OCI-LY1 (cell line): Measurements from ENCODE around the gene IFNLR1.

Experiments
- H2AFZ ChIP-seq: fragments of 200-600 bp; sonication (generic), shearing (Covaris generic); 2 replicates; pipeline ENCODE4 v1.6.0; 2014; ENCODE audit warnings: antibody characterized with exemption, mild to moderate bottlenecking, low read length
- H3F3A ChIP-seq: fragments of 200-600 bp; sonication (generic), shearing (Covaris generic); 2 replicates; pipeline ENCODE4 v1.6.0; 2014; ENCODE audit warnings: mild to moderate bottlenecking, antibody characterized with exemption, low read length, moderate library complexity; ENCODE audit not compliant: insufficient read depth
- H3K27ac ChIP-seq: fragments of 200-600 bp; sonication (generic); 2 replicates; pipeline ENCODE4 v1.5.1; 2014; ENCODE audit warnings: low read length, mixed run types, mild to moderate bottlenecking, low read depth; ENCODE audit not compliant: poor library complexity, severe bottlenecking
- H3K27me3 ChIP-seq: fragments of 200-600 bp; sonication (generic); 2 replicates; pipeline ENCODE4 v1.6.0; 2014; ENCODE audit warnings: antibody characterized with exemption, mild to moderate bottlenecking, low read length, moderate library complexity; ENCODE audit not compliant: insufficient read depth
- H3K36me3 ChIP-seq: fragments of 200-600 bp; sonication (generic); 2 replicates; pipeline ENCODE4 v1.6.1; 2014; ENCODE audit warnings: mild to moderate bottlenecking, antibody characterized with exemption, low read length, moderate library complexity, mixed read lengths; ENCODE audit not compliant: insufficient read depth
- H3K4me1 ChIP-seq: fragments of 200-600 bp; sonication (generic); 2 replicates; pipeline ENCODE4 v1.5.1; 2014; ENCODE audit warnings: mild to moderate bottlenecking, low read length, moderate library complexity; ENCODE audit not compliant: insufficient read depth, severe bottlenecking
- H3K4me2 ChIP-seq: fragments of 200-600 bp; sonication (generic), shearing (Covaris generic); 2 replicates; pipeline ENCODE4 v1.6.1; 2014; ENCODE audit warnings: low read length
- H3K4me3 ChIP-seq: fragments of 200-600 bp; sonication (generic); 2 replicates; pipeline ENCODE4 v1.5.1; 2014; ENCODE audit warnings: low read length, low read depth, mild to moderate bottlenecking, mixed read lengths; ENCODE audit not compliant: poor library complexity, severe bottlenecking
- H3K79me2 ChIP-seq: fragments of 200-600 bp; shearing (Covaris generic); 2 replicates; pipeline ENCODE4 v1.6.1; 2016; ENCODE audit warnings: mixed run types, low read length, mixed read lengths; ENCODE audit not compliant: insufficient read depth
- H3K9ac ChIP-seq: fragments of 200-600 bp; sonication (generic), shearing (Covaris generic); 2 replicates; pipeline ENCODE4 v1.6.1; 2014; ENCODE audit warnings: mild to moderate bottlenecking, low read length, mixed read lengths
- H3K9me2 ChIP-seq: fragments of 200-600 bp; sonication (generic), shearing (Covaris generic); 2 replicates; pipeline ENCODE4 v1.6.1; 2014; ENCODE audit warnings: low read depth, mild to moderate bottlenecking, low read length, mixed read lengths
- H3K9me3 ChIP-seq: fragments of 200-600 bp; shearing (Covaris generic); 2 replicates; pipeline ENCODE4 v1.6.1; 2014; ENCODE audit warnings: low read length, mixed read lengths
- H4K20me1 ChIP-seq: fragments of 200-600 bp; sonication (generic), shearing (Covaris generic); 2 replicates; pipeline ENCODE4 v1.6.0; 2016; ENCODE audit warnings: mild to moderate bottlenecking, low read length; ENCODE audit not compliant: insufficient read depth
- CTCF ChIP-seq: fragments of 200-600 bp; sonication (generic), shearing (Covaris generic); IDR thresholded peaks from 2 replicates; pipeline ENCODE4 v1.5.1; 2017; ENCODE audit warnings: mild to moderate bottlenecking, antibody characterized with exemption, low read length, moderate library complexity, mixed read lengths
- EZH2 ChIP-seq: fragments of 200-600 bp; sonication (generic), shearing (Covaris generic); IDR thresholded peaks from 2 replicates; pipeline ENCODE4 v1.8.0; 2017; ENCODE audit warnings: borderline replicate concordance, mixed run types, mild to moderate bottlenecking, antibody characterized with exemption, low read length, moderate library complexity, mixed read lengths

IFNLR1 gene

GRCh38 chr1:24169286-24169685, 17.8 kb downstream of the IFNLR1 start:
- no peak overlapping the region for H3K27ac ChIP-seq
- H3K9ac ChIP-seq, result no peak overlapping the region
- H3K4me1 ChIP-seq, result no peaks in the 10 kb centered on the region
- H3K79me2 ChIP-seq, result peaks cover 34% of the 10 kb centered on the region
- TF ChIP-seq EZH2, result no peak
- H4K20me1 ChIP-seq, result no peaks in the 10 kb centered on the region
- no peak overlapping the region for H3K4me2 ChIP-seq
- H3K9me3 ChIP-seq, result no peaks in the 10 kb centered on the region
- H3F3A ChIP-seq, result no peaks in the 10 kb centered on the region
- peaks cover 83% of the 10 kb centered on the region for H3K36me3 ChIP-seq
- no peaks in the 10 kb centered on the region for H3K27me3 ChIP-seq
- no peak overlapping the region for H2AFZ ChIP-seq
- H3K9me2 ChIP-seq, result no peaks in the 10 kb centered on the region
- no peak overlapping the region for H3K4me3 ChIP-seq

- Histone ChIP-seq H3K4me2 (no peak overlapping the region), H3F3A (no peaks in the 10 kb centered on the region), H3K27ac (no peak overlapping the region), H3K9me2 (no peaks in the 10 kb centered on the region), H3K9me3 (no peaks in the 10 kb centered on the region), H4K20me1 (no peaks in the 10 kb centered on the region), H3K36me3 (peaks cover 83% of the 10 kb centered on the region), H3K9ac (no peak overlapping the region), H3K4me1 (no peaks in the 10 kb centered on the region), H2AFZ (no peak overlapping the region), H3K27me3 (no peaks in the 10 kb centered on the region), H3K4me3 (no peak overlapping the region), H3K79me2 (peaks cover 25% of the 10 kb centered on the region)
- TF ChIP-seq CTCF (no peak), EZH2 (no peak)
These were observed 18.8 kb downstream of the IFNLR1 start for GRCh38 chr1:24168245-24168644.

GRCh38 chr1:24167008-24167407, 20.1 kb downstream of the IFNLR1 start:
- H3K4me1 ChIP-seq, result no peaks in the 10 kb centered on the region
- H3K79me2 ChIP-seq, result peaks cover 13% of the 10 kb centered on the region
- no peak overlapping the region for H3K4me3 ChIP-seq
- no peaks in the 10 kb centered on the region for H3F3A ChIP-seq
- H2AFZ ChIP-seq, result no peak overlapping the region
- H3K27me3 ChIP-seq, result no peaks in the 10 kb centered on the region
- no peaks in the 10 kb centered on the region for H3K9me2 ChIP-seq
- no peaks in the 10 kb centered on the region for H4K20me1 ChIP-seq
- H3K4me2 ChIP-seq, result no peak overlapping the region
- H3K27ac ChIP-seq, result no peak overlapping the region
- H3K9me3 ChIP-seq, result no peaks in the 10 kb centered on the region
- TF ChIP-seq EZH2, result no peak
- TF ChIP-seq CTCF, result no peak
- peaks cover 81% of the 10 kb centered on the region for H3K36me3 ChIP-seq
- H3K9ac ChIP-seq, result no peak overlapping the region

- Histone ChIP-seq H3K27ac (no peak overlapping the region), H3K4me1 (no peaks in the 10 kb centered on the region), H3K9ac (no peak overlapping the region), H3K27me3 (no peaks in the 10 kb centered on the region), H4K20me1 (no peaks in the 10 kb centered on the region), H2AFZ (no peak overlapping the region), H3K79me2 (peaks cover 1% of the 10 kb centered on the region; the same call in 1 of the 2 replicates), H3K9me2 (no peaks in the 10 kb centered on the region), H3K4me2 (no peak overlapping the region), H3K4me3 (no peak overlapping the region), H3K36me3 (peaks cover 88% of the 10 kb centered on the region), H3K9me3 (no peaks in the 10 kb centered on the region), H3F3A (no peaks in the 10 kb centered on the region)
- TF ChIP-seq CTCF (no peak), EZH2 (no peak)
These were observed 21.6 kb downstream of the IFNLR1 start for GRCh38 chr1:24165500-24165899.
